DMS79 treated with DMSO at 0.1 percent for 48 hours (cell line): Measurements from ENCODE around the gene KIF26A.

ENCODE experiments used
- DNase-seq: peaks from one replicate; lab custom pipeline; 2025; lab: John Stamatoyannopoulos, UW

KIF26A gene

DNA sequence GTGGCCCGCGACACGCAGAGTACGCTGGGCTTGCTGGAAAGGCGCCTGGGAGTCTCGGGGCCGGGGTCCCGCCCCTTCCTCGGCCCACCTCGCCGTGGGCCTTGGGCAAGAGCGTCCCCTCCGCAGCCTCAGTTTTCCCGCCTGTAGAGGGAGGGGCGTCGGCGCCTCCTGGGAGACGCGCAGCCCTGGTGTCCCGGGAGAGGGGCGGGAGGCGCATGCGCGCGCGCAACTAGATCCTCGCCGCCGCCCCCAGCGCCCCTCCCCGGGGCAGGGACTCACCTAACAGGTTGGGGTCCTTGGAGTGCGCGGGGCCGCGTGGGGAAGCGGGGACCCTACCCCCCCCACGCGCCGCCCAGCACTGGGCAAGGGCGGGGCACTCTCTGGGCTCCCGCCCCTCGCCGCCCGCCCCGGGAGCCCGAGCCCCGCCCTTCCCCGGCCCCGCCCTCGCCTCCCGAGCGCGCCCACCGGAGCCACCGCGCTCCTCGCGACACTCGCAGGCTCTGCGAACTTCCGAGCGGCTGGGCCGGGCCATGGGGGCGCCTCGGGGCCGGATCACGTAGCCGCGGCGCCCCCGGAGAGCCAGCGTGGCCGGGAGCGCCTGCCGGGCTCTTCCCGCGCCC is at the start of gene KIF26A:
TSS of gene KIF26A (plus strand) at position 490 of the 620 bp plus-strand sequence. CDS start 136 bp downstream, outside the sequence.
- peak; percentile 83 for DNase-seq

DNA sequence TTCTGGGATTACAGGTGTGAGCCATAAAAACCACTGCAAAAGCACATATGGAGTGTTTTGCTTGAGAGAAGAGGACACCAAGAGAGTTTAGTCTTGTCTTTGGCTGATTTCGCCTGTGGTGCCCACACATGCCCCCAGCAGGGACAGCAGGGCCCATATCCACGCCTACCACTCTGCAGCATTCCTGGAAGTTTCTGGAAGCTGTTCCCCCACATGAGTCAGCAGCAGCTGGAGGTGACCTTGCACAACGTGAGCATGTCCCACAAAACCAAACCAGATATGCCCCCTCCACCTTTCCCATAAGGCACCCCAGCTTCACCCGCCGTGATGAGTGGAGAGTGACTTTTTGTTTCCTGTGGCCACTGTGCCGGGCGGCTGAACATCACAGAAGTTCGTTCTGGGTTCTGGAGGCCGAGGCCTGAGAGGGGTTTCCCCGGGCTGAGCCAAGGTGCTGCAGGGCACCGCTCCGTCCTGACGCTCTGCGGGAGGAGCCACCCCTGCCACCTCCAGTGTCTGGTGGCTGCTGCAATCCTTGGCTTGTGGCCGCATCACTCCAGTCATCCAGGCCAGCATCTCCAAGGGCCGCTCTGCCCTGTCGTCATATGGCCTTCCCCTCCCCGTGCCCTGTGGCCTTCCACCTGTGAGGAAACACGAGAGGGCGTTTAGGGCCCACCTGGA is 48.2 kb upstream of the KIF26A start:
- no peak for DNase-seq

GRCh38 chr14:104091061-104091926 is 47.1 kb upstream of the KIF26A start:
- no peak for DNase-seq

DNA sequence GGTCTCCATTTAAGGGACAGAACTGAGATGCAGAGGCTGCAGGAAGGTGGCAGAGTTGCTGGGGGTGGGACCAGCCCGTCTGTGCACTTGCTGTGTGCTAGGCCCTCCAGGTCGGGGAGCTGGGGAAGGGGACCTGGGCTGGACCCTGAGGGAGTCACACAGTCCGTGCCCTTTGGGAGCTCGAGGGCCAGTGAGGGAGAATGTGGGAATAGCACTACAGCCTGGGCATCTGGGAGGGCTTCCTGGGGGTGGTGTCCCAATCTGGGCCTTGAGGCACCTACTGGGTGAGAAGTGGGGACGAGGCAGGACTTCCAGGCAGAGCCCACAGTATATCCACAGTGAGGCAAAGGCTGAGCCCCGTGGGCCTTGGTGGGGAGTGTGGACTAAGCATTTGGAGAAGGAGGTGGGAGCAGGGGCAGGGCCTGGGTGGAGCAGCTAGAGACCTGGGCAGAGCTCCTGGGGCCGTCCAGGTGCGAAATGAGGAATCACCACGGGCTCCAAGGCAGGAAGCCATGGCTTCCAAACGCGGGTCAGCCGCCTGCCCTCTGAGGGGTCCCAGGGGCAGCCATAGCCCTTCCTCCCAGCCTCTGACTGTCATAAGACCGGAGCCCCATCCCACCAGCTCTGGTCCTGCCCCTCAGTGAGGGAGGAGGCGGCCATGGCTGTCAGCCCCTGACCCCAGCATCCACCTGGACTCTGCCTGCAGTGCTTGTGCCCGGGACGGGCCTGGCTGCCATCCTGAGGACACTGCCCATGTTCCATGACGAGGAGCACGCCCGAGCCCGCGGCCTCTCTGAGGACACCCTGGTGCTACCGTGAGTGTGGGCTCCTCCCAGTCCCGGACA is 46.2 kb upstream of the KIF26A start:
- DNase-seq = no peak

GRCh38 chr14:104092931-104093365 is 45.4 kb upstream of the KIF26A start:
- no peak for DNase-seq

- no peak for DNase-seq
Observed at GRCh38 chr14:104093366-104094055, 44.9 kb upstream of the KIF26A start.

- DNase-seq = no peak
Observed at GRCh38 chr14:104094056-104094708, 44.2 kb upstream of the KIF26A start.

DNA sequence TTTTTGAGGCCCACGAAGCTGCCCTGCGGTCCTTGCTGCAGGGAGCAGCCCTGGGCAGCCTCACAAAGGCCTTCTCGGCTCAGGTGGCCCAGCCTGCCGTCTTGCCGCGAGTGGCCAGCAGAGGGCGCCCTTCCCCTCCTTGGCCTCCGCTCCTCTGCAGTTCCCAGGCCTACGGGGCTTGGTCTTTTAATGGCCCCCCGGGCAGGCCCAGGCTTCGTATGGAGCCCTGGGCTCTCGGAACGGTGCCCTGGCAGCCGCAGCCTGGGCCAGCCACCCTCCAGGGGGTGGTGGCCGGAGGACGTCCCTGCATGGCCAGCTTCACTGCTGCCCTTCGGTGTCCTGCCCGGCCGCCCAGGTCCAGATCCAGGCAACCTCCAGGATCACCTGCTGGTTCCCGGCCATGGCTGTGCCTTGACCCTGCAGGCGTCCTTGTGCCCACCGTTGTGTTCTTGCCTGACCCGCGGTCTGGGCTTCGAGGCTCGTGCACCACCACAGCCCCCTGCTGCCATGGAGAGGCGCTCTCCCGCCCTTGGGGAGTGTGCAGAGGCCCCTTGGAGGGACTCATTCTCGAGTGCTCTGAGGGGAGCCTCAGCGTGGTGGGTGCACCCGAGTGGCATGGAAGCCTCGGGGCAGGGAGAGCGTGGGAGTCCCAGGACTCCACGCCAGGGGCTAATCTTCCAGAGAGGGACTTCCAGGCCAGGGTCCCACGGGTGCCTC is 43.5 kb upstream of the KIF26A start:
- DNase-seq = peak; percentile 70

GRCh38 chr14:104095426-104096310 is 42.7 kb upstream of the KIF26A start:
- DNase-seq = no peak

GRCh38 chr14:104096318-104096717 is 42.1 kb upstream of the KIF26A start:
- DNase-seq = no peak

- DNase-seq = no peak
Observed at GRCh38 chr14:104096751-104097700, 41.4 kb upstream of the KIF26A start.

- DNase-seq = no peak
Observed at GRCh38 chr14:104098272-104099095, 39.9 kb upstream of the KIF26A start.

DNA sequence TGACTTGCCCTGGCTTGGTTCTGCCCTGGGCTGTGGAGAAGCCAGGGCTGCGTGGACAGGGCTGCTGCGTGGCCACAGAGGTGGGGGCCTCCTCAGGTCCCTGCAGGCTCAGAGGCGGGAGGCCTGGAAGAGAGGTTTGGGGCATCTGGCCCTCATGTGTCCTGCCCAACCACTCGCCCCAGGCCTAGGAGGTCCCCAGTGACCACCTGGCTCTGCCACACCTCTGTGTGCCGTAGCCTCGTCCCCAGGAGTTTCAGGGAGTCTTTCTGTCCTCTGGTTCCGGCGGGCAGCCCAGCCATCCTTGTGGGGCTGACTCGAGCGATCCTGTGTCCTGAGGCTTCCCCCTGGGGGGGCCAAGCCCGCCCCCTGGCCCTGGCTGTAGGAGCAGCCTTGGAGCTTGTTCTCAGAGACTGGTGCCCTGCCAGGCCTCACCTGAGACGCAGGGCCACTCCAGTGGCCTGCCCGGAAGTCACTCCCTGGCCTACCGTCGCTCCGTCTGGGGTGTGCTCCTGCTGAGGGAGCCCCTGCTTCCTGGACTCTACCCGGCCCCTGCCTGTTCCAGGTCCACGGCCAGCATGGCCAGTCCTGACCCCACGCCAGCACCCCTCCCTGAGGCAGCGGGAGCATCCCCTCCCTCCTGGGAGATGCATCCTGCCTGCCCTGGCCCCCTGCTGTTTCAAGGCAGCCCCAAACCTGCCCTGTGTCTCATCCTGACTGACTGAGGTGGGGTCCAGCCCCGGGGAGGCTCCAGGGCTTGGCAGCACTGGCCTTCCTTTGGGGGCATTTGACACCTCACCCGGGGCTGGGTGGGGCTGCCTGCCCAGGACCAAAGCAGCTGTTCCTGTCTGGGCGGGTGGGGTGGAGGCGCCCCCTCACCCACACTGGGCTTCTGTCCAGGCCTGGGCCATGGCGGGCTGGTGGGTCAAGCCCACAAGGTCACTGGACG is 39.0 kb upstream of the KIF26A start:
- DNase-seq = no peak

- DNase-seq = no peak
Observed at GRCh38 chr14:104100171-104101085, 38.0 kb upstream of the KIF26A start.
